Neural crest cell (in vitro differentiated cells): ENCODE data around the gene ARHGEF10L. TPM values are rescaled to one million over a fixed set of nuclear protein-coding genes. Genes with fewer than 3 reads are reported as not detected.

Experiments
- DNase-seq: peaks from one replicate; pipeline ENCODE4 v3.0.0; 2021; ENCODE audit warnings: low read depth, mixed read lengths, low spot score
- H3K27ac Mint-ChIP-seq: one replicate; pipeline ENCODE4 v1.8.0; 2021; ENCODE audit warnings: mild to moderate bottlenecking, mixed read lengths; ENCODE audit not compliant: unreplicated experiment
- H3K27me3 Mint-ChIP-seq: 2 replicates; pipeline ENCODE4 v1.8.0; 2021; ENCODE audit warnings: low read depth, mild to moderate bottlenecking, mixed read lengths
- H3K36me3 Mint-ChIP-seq: 2 replicates; pipeline ENCODE4 v1.8.0; 2021; ENCODE audit warnings: low read depth, mild to moderate bottlenecking, mixed read lengths
- H3K4me1 Mint-ChIP-seq: 2 replicates; pipeline ENCODE4 v1.8.0; 2021; ENCODE audit warnings: mixed read lengths
- H3K4me3 Mint-ChIP-seq: one replicate; pipeline ENCODE4 v1.8.0; 2021; ENCODE audit warnings: mild to moderate bottlenecking, mixed read lengths
- H3K9me3 Mint-ChIP-seq: 2 replicates; pipeline ENCODE4 v1.8.0; 2021; ENCODE audit warnings: mixed read lengths
- CTCF ChIP-seq: fragments of 200-600 bp; sonication (generic); conservative IDR thresholded peaks from 2 replicates; pipeline ENCODE4 v1.5.0; 2021; ENCODE audit warnings: antibody characterized with exemption, mild to moderate bottlenecking
- total RNA-seq: library from RNA; stranded (reverse); gene quantifications from 2 replicates; pipeline ENCODE4 v1.2.1, GENCODE V29; 2021

Gene ARHGEF10L
- total RNA-seq, 1 donor from 2014 or later = 22.2 TPM

GRCh38 chr1:17680308-17680707, 140.8 kb downstream of the ARHGEF10L start:
- H3K36me3 Mint-ChIP-seq = peaks cover under 1% of the 10 kb centered on the region
- no peak overlapping the region for H3K27ac Mint-ChIP-seq
- H3K27me3 Mint-ChIP-seq = peaks cover 4% of the 10 kb centered on the region
- TF ChIP-seq CTCF = no peak
- no peaks in the 10 kb centered on the region for H3K9me3 Mint-ChIP-seq
- DNase-seq = no peak
- H3K4me3 Mint-ChIP-seq = no peak overlapping the region
- peaks cover 15% of the 10 kb centered on the region for H3K4me1 Mint-ChIP-seq

- H3K36me3 Mint-ChIP-seq = no peaks in the 10 kb centered on the region
- H3K4me1 Mint-ChIP-seq = peaks cover 16% of the 10 kb centered on the region
- H3K27ac Mint-ChIP-seq = peak overlapping the region; percentile 53
- DNase-seq = no peak
- no peak for TF ChIP-seq CTCF
- no peaks in the 10 kb centered on the region for H3K9me3 Mint-ChIP-seq
- no peak overlapping the region for H3K4me3 Mint-ChIP-seq
- no peaks in the 10 kb centered on the region for H3K27me3 Mint-ChIP-seq
These were observed 142.9 kb downstream of the ARHGEF10L start for GRCh38 chr1:17682400-17682799.

GRCh38 chr1:17683598-17683997, 144.1 kb downstream of the ARHGEF10L start:
- Mint-ChIP-seq H3K4me3 (no peak overlapping the region), H3K4me1 (peaks cover 16% of the 10 kb centered on the region), H3K9me3 (no peaks in the 10 kb centered on the region), H3K27me3 (no peaks in the 10 kb centered on the region), H3K36me3 (no peaks in the 10 kb centered on the region), H3K27ac (peak overlapping the region; percentile 57)
- no peak for DNase-seq
- TF ChIP-seq CTCF = no peak

GRCh38 chr1:17684810-17685209, 145.3 kb downstream of the ARHGEF10L start:
- Mint-ChIP-seq H3K4me3 (no peak overlapping the region), H3K27ac (peak overlapping the region; percentile 19), H3K4me1 (peaks cover 16% of the 10 kb centered on the region), H3K9me3 (no peaks in the 10 kb centered on the region), H3K36me3 (peaks cover 2% of the 10 kb centered on the region), H3K27me3 (no peaks in the 10 kb centered on the region)
- no peak for DNase-seq
- no peak for TF ChIP-seq CTCF

GRCh38 chr1:17686258-17686657, 146.8 kb downstream of the ARHGEF10L start:
- TF ChIP-seq CTCF = no peak
- no peak overlapping the region for H3K4me3 Mint-ChIP-seq
- no peaks in the 10 kb centered on the region for H3K9me3 Mint-ChIP-seq
- H3K27me3 Mint-ChIP-seq = no peaks in the 10 kb centered on the region
- no peak for DNase-seq
- peaks cover 24% of the 10 kb centered on the region for H3K4me1 Mint-ChIP-seq
- H3K27ac Mint-ChIP-seq = peak overlapping the region; percentile 73
- H3K36me3 Mint-ChIP-seq = peaks cover 3% of the 10 kb centered on the region

GRCh38 chr1:17687145-17687544, 147.6 kb downstream of the ARHGEF10L start:
- no peak for DNase-seq
- TF ChIP-seq CTCF = no peak
- no peaks in the 10 kb centered on the region for H3K27me3 Mint-ChIP-seq
- H3K9me3 Mint-ChIP-seq = no peaks in the 10 kb centered on the region
- H3K4me3 Mint-ChIP-seq = no peak overlapping the region
- H3K4me1 Mint-ChIP-seq = peaks cover 26% of the 10 kb centered on the region
- H3K27ac Mint-ChIP-seq = no peak overlapping the region
- peaks cover 3% of the 10 kb centered on the region for H3K36me3 Mint-ChIP-seq
